GM19238 (cell line): ENCODE measurements around the gene NUDT8.
A peak's percentile ranks its signal among the peaks of the same experiment; 100 is the strongest.
"Not testable (repeated sequence)": the region's sequence is repeated elsewhere in the genome, so short reads cannot be mapped to it uniquely, and the experiment has no call there.

ENCODE experiments used
- DNase-seq: peaks from one replicate; pipeline ENCODE4 v3.0.0; 2011; ENCODE audit warnings: low spot score; ENCODE audit not compliant: insufficient read length

Gene NUDT8

GRCh38 chr11:67613313-67613959 lies 16.3 kb downstream of the NUDT8 start:
- no peak for DNase-seq

GRCh38 chr11:67612751-67613150 lies 17.0 kb downstream of the NUDT8 start:
- no peak for DNase-seq

GRCh38 chr11:67611704-67612587 lies 17.8 kb downstream of the NUDT8 start:
- no peak for DNase-seq

- no peak for DNase-seq
These were observed 18.6 kb downstream of the NUDT8 start for GRCh38 chr11:67611165-67611564.

- no peak for DNase-seq
These were observed 19.4 kb downstream of the NUDT8 start for GRCh38 chr11:67610302-67610868.

GRCh38 chr11:67609316-67609715 lies 20.4 kb downstream of the NUDT8 start:
- no peak for DNase-seq

GRCh38 chr11:67608486-67608885 lies 21.3 kb downstream of the NUDT8 start:
- DNase-seq = no peak

- no peak for DNase-seq
These were observed 22.2 kb downstream of the NUDT8 start for GRCh38 chr11:67607507-67607906.

GRCh38 chr11:67606492-67607295 lies 23.0 kb downstream of the NUDT8 start, which contains the start of gene NDUFV1:
TSS of gene NDUFV1 (plus strand) at chr11:67606936. CDS start at chr11:67607005, 69 bp downstream.
- DNase-seq = peak; percentile 82

GRCh38 chr11:67606093-67606491 lies 23.6 kb downstream of the NUDT8 start:
- no peak for DNase-seq

- no peak for DNase-seq
These were observed 24.3 kb downstream of the NUDT8 start for GRCh38 chr11:67605231-67606011.

- no peak for DNase-seq
These were observed 24.9 kb downstream of the NUDT8 start for GRCh38 chr11:67604815-67605214.

- not testable (repeated sequence) for DNase-seq
These were observed 25.6 kb downstream of the NUDT8 start for GRCh38 chr11:67604119-67604518.

GRCh38 chr11:67601098-67601497 lies 28.6 kb downstream of the NUDT8 start:
- DNase-seq = no peak

GRCh38 chr11:67600324-67601029 lies 29.3 kb downstream of the NUDT8 start:
- no peak for DNase-seq

GRCh38 chr11:67599149-67599548 lies 30.6 kb downstream of the NUDT8 start:
- no peak for DNase-seq

GRCh38 chr11:67597963-67598362 lies 31.8 kb downstream of the NUDT8 start:
- not testable (repeated sequence) for DNase-seq

GRCh38 chr11:67597458-67597857 lies 32.3 kb downstream of the NUDT8 start:
- DNase-seq = not testable (repeated sequence)

- no peak for DNase-seq
These were observed 32.9 kb downstream of the NUDT8 start for GRCh38 chr11:67596753-67597300.

GRCh38 chr11:67594480-67594879 lies 35.3 kb downstream of the NUDT8 start:
- no peak for DNase-seq
